GM12873 (cell line): ENCODE results near the gene SAMM50.

Source experiments
- TF ChIP-seq, protein P1 (sequence below): IDR thresholded peaks from 2 replicates; pipeline ENCODE4 v1.5.1; 2012; ENCODE audit warnings: low read depth, mild to moderate bottlenecking, moderate library complexity, low read length, control low read depth; ENCODE audit not compliant: insufficient read depth; ENCODE audit errors: missing control alignments

The SAMM50 gene

DNA sequence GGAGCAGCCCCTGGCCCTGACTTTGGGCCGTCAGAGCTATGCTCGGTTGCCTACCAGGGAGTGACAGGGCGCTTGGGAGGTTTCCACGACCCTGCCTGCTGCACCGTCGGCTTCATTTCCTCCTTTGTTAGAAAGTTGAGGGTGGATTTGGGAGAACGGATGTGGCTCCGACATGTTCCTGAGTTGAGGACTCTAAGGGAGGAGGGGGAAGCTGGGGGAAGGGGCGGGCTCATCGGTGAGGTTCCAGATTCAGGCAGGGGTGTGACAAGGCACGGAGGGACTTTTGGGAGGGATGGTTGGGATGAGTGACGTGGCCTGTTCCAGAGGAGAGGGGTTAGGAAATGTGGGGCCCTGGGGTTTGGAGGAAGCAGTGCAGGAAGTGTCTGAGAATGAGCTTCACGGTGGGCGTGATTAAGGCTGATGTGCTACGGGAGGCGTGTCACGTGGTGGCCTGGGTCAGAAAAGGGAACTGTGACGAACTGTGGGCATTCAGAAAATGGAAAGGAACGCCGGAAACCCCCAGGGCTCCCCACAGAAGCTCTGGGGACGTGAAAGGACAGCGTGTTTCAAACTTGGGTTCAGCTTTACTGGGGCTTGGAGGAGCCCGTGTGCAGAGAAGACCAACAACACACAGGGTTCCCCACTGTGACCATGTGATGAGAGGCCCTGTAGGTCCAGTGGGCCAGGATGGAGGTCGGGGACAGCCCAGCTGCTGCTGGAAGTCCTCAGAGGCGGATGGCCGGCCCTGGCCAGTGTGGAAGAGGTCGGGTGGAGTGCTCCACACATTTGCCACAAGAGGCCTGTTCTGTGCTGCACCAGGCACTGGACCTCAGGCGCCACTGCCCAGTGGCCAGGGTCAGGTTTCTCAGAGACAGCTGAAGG lies 71.6 kb downstream of the SAMM50 start:
- TF ChIP-seq, protein P1, sequence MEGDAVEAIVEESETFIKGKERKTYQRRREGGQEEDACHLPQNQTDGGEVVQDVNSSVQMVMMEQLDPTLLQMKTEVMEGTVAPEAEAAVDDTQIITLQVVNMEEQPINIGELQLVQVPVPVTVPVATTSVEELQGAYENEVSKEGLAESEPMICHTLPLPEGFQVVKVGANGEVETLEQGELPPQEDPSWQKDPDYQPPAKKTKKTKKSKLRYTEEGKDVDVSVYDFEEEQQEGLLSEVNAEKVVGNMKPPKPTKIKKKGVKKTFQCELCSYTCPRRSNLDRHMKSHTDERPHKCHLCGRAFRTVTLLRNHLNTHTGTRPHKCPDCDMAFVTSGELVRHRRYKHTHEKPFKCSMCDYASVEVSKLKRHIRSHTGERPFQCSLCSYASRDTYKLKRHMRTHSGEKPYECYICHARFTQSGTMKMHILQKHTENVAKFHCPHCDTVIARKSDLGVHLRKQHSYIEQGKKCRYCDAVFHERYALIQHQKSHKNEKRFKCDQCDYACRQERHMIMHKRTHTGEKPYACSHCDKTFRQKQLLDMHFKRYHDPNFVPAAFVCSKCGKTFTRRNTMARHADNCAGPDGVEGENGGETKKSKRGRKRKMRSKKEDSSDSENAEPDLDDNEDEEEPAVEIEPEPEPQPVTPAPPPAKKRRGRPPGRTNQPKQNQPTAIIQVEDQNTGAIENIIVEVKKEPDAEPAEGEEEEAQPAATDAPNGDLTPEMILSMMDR: no peak

DNA sequence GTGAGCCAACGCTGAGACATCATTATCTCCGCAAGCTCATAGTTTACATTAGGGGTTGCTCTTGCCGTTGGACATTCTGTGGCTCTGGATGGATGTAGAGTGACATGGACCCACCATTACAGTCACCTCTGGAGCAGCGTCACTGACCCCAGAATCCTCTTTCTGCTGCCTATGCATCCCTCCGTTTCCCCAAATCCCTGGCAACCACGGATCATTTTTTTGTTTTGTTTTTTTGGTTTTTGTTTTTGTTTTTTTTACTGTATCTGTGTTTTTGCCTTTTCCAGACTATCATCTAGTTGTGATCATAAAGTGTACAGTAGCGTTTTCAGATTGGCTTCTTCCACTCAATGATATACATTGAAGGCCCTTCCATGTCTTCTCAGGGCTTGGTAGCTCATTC lies 72.8 kb downstream of the SAMM50 start:
- TF ChIP-seq, protein P1: no peak

DNA sequence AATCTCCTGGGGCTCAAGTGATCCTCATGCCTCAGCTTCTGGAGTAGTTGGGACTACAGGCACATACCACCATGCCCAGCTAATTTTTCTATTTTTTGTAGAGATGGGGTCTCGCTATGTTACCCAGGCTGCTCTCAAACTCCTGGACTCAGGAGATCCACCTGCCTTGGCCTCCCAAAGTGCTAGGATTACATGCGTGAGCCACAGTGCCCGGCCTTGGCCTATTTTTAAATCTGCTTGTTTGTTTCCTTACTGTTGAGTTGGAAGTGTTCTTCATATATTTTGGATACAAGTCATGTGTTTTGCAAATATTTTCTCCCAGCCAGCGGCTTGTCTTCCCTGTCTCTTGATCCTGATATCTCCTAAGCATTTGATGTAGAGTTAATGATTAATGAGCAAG lies 73.8 kb downstream of the SAMM50 start:
- TF ChIP-seq, protein P1: no peak

DNA sequence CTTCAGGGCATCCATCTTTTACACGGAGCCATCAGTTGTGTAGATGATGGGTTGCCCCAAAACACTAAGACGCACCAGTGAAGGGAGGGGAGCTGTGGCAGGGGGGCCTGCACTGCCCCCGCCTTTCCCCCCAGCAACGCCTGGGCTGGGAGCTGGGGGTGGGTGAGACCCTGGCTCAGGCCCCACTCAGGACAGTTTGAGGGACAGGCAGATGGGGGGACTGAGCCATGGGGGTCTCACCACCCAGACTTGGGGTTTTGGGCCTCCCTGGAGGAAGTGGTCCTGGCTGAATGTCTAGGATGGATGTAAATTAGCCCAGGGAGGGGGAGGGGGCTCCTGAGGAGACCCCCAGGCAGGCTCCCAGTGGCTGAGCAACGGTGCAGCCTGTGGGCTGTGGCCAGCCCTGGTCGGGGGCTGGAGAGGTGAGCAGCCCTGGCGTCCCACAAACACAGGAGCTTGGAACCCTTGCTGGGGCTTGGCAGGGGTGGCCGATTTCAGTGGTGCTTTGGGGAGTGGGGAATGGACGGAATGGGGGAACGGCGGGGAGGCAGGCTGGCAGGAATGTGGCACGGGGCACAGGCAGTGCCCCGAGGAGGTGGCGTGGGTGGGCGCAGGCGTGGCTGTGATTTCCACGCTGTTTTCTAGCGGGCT lies 74.9 kb downstream of the SAMM50 start:
- TF ChIP-seq, protein P1: no peak

DNA sequence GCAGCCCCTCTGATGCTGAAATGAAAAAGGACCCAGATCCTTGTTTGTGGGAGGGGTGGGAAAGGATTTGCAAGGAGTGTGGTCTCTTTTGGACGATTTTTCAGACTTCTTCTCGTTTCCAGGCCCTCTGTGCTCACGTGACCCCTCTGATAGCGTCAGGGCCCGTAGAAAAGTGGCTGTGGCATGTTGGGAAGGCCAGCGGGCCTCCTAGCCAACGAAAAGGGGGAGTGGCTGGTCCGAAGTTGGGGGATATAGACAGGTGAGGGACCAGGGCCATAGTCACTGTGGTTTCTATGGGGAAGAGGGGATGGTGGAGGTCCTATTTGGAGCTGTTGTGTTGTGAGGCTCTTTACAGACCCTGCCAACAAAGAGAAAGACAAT lies 75.5 kb downstream of the SAMM50 start:
- TF ChIP-seq, protein P1: no peak

DNA sequence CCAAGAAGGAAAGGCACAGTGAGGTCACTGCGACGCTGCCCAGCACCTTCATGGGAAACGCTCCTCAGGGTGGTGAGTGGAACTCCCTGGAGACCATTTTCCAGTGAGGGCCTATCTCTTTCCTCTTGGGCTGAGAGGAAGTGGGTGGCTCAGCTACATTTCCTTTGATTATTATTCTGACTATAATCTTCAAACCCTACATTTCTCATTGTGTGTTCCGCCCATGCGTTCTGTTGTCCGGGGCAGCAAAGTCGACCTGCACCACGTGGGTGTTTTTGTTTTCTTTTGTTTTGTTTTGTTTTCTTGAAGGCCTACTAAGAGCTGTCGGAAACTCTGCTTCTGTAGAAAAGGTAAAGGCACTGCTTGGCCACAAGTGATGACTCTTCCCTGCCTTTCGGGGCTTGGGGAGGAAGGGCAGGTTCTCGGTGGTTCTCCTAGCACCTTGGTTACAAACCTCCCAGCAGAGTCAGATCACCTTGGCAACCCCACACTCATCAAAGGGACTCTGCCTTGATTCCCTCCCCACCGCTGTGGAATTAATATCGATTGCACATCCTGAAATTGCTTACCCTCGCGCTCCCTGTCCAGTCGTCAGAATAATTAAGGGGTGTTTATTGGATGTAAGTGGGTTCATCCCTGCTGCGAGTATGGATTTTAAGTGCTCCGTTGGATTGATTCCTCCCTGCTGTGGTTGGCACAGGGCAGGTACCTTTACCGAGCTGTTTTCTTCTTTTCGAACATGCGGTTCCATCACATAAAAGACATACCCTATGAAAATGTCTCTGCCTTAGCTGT lies 76.1 kb downstream of the SAMM50 start:
- TF ChIP-seq, protein P1: no peak
